AG10803 (cell line): ENCODE data around the gene PRKG2.

ENCODE experiments used
- DNase-seq: peaks from one replicate; pipeline ENCODE4 v3.0.0; 2010; ENCODE audit warnings: low read depth
- H3K4me3 ChIP-seq: 2 replicates; pipeline ENCODE4 v1.5.1; 2011; ENCODE audit warnings: mild to moderate bottlenecking, low read length, control low read depth
- CTCF ChIP-seq: conservative IDR thresholded peaks from 2 replicates; pipeline ENCODE4 v1.5.1; 2011; ENCODE audit warnings: mild to moderate bottlenecking, low read length, control low read depth, inconsistent platforms

Gene PRKG2

GRCh38 chr4:81214881-81215868 is at the start of gene PRKG2:
TSS of gene PRKG2 (minus strand) at chr4:81215222. CDS start at chr4:81205047, 10,175 bp downstream.
- no peak for TF ChIP-seq CTCF
- H3K4me3 ChIP-seq = peak within 1 kb of the TSS; percentile 59
- DNase-seq = peak; percentile 25

- peak; percentile 41 for TF ChIP-seq CTCF
- no peak for DNase-seq
- no peak overlapping the region for H3K4me3 ChIP-seq
Measured at GRCh38 chr4:81260443-81261101, 45.5 kb upstream of the PRKG2 start.

GRCh38 chr4:81258841-81259550 is 44.0 kb upstream of the PRKG2 start:
- TF ChIP-seq CTCF = no peak
- H3K4me3 ChIP-seq = no peak overlapping the region
- DNase-seq = no peak

- no peak overlapping the region for H3K4me3 ChIP-seq
- TF ChIP-seq CTCF = no peak
- no peak for DNase-seq
Measured at GRCh38 chr4:81257816-81258215, 42.8 kb upstream of the PRKG2 start.

GRCh38 chr4:81257021-81257420 is 42.0 kb upstream of the PRKG2 start:
- H3K4me3 ChIP-seq = no peak overlapping the region
- peak; percentile 54 for DNase-seq
- TF ChIP-seq CTCF = no peak

- no peak overlapping the region for H3K4me3 ChIP-seq
- TF ChIP-seq CTCF = no peak
- DNase-seq = peak; percentile 13
Measured at GRCh38 chr4:81256059-81256970, 41.3 kb upstream of the PRKG2 start.
